ENCODE data around the gene WASF1. TPM values are rescaled to one million over a fixed set of nuclear protein-coding genes. Genes with fewer than 3 reads are reported as not detected.

WASF1 gene
- total and polyA plus RNA-seq, 12 donors: 0.43 to 3.1 (median 0.99) TPM

GRCh38 chr6:110191477-110191876, 12.0 kb upstream of the WASF1 start:
- no peak for DNase-seq
- Histone ChIP-seq H3K4me3 (no peak overlapping the region), H3K27me3 (no peaks in the 10 kb centered on the region), H3K9me3 (no peaks in the 10 kb centered on the region), H3K4me1 (peaks cover 0 to 43% (median 25%) of the 10 kb centered on the region in 9 donors), H3K36me3 (peaks cover 0 to 19% (median 9%) of the 10 kb centered on the region in 9 donors), H3K27ac (no peak overlapping the region)
- intact Hi-C loops (cut with DNase I): loop anchor here in 1 of 10 donors (1.0 kb wide), 1 partner anchor 172 kb away; no protein-coding TSS in a partner anchor
- 71 to 72% methylated on average over 2 of the region's 2 CpGs for WGBS, 2 donors
- TF ChIP-seq CTCF (IDR thresholded peaks at IDR 0.05): no peak
- ATAC-seq: no peak

GRCh38 chr6:110190726-110191125, 11.3 kb upstream of the WASF1 start:
- ATAC-seq: no peak
- peaks cover 0 to 49% (median 25%) of the 10 kb centered on the region in 9 donors for H3K4me1 ChIP-seq
- 55 to 64% methylated on average over 6 of the region's 6 CpGs for WGBS, 2 donors
- no peak for DNase-seq
- no peak overlapping the region for H3K4me3 ChIP-seq
- intact Hi-C loops (cut with DNase I): loop anchor here in 1 of 10 donors (1.0 kb wide), 1 partner anchor 173 kb away; no protein-coding TSS in a partner anchor
- no peaks in the 10 kb centered on the region for H3K9me3 ChIP-seq
- no peaks in the 10 kb centered on the region for H3K27me3 ChIP-seq
- H3K36me3 ChIP-seq: peaks cover 0 to 19% (median 9%) of the 10 kb centered on the region in 9 donors
- no peak for TF ChIP-seq CTCF (IDR thresholded peaks at IDR 0.05)
- H3K27ac ChIP-seq: no peak overlapping the region

- H3K36me3 ChIP-seq: peaks cover 0 to 10% (median 4%) of the 10 kb centered on the region in 9 donors
- ATAC-seq: no peak
- no peak for DNase-seq
- H3K27me3 ChIP-seq: no peaks in the 10 kb centered on the region
- peaks cover 0 to 64% (median 32%) of the 10 kb centered on the region in 9 donors for H3K4me1 ChIP-seq
- intact Hi-C loops (cut with DNase I): no loop called here
- TF ChIP-seq CTCF (IDR thresholded peaks at IDR 0.05): no peak
- H3K4me3 ChIP-seq: no peak overlapping the region
- H3K27ac ChIP-seq: no peak overlapping the region
- H3K9me3 ChIP-seq: no peaks in the 10 kb centered on the region
Measured at GRCh38 chr6:110188791-110189190, 9.3 kb upstream of the WASF1 start.

- no peak overlapping the region for H3K27ac ChIP-seq
- no peaks in the 10 kb centered on the region for H3K36me3 ChIP-seq
- WGBS, 2 donors: 85 to 90% methylated on average over 3 of the region's 3 CpGs
- H3K4me3 ChIP-seq: no peak overlapping the region
- H3K4me1 ChIP-seq: peaks cover 11 to 79% (median 43%) of the 10 kb centered on the region in 9 donors
- no peak for TF ChIP-seq CTCF (IDR thresholded peaks at IDR 0.05)
- H3K27me3 ChIP-seq: no peaks in the 10 kb centered on the region
- ATAC-seq: no peak
- no peak for DNase-seq
- intact Hi-C loops (cut with DNase I): no loop called here
- no peaks in the 10 kb centered on the region for H3K9me3 ChIP-seq
Measured at GRCh38 chr6:110185879-110186278, 6.4 kb upstream of the WASF1 start.

Data from heart right ventricle (tissue), 16 donors.